Glutamatergic neuron (in vitro differentiated cells): ENCODE data around the gene ARHGAP1. TPM values are rescaled to one million over a fixed set of nuclear protein-coding genes. Genes with fewer than 3 reads are reported as not detected.

ENCODE experiments used
- DNase-seq: peaks from one replicate; pipeline ENCODE4 v3.0.0; 2022
- H3K27ac Mint-ChIP-seq: one replicate; pipeline ENCODE4 v1.8.0; 2020; ENCODE audit warnings: mild to moderate bottlenecking, mixed read lengths, inconsistent platforms; ENCODE audit not compliant: unreplicated experiment
- H3K27me3 Mint-ChIP-seq: one replicate; pipeline ENCODE4 v1.8.0; 2020; ENCODE audit warnings: mild to moderate bottlenecking, moderate library complexity, mixed read lengths, inconsistent platforms; ENCODE audit not compliant: unreplicated experiment
- H3K36me3 Mint-ChIP-seq: one replicate; pipeline ENCODE4 v1.8.0; 2020; ENCODE audit warnings: mild to moderate bottlenecking, mixed read lengths, inconsistent platforms; ENCODE audit not compliant: unreplicated experiment
- H3K4me1 Mint-ChIP-seq: one replicate; pipeline ENCODE4 v1.8.0; 2020; ENCODE audit warnings: mild to moderate bottlenecking, low read depth, mixed read lengths, inconsistent platforms; ENCODE audit not compliant: unreplicated experiment
- H3K4me3 Mint-ChIP-seq: one replicate; pipeline ENCODE4 v1.8.0; 2020; ENCODE audit warnings: mild to moderate bottlenecking, mixed read lengths, inconsistent platforms; ENCODE audit not compliant: unreplicated experiment
- H3K9me3 Mint-ChIP-seq: one replicate; pipeline ENCODE4 v1.8.0; 2020; ENCODE audit warnings: mild to moderate bottlenecking, moderate library complexity, mixed read lengths, inconsistent platforms; ENCODE audit not compliant: unreplicated experiment
- CTCF ChIP-seq: fragments of 200-600 bp; sonication (generic); IDR thresholded peaks from one replicate; pipeline ENCODE4 v1.5.0; 2021; ENCODE audit not compliant: partially characterized antibody, unreplicated experiment
- total RNA-seq: library from RNA; stranded (reverse); fragmentation: NEBNext Ultra II Directional; extraction: Animal tissue kit (Norgen Biotek cat#: 25700); gene quantifications from one replicate; pipeline ENCODE4 v1.2.1, GENCODE V29; 2021; ENCODE audit not compliant: unreplicated experiment

ARHGAP1 gene
- total RNA-seq, 1 donor from 2014 or later: 38.4 TPM

- Mint-ChIP-seq H3K4me3 (no peak overlapping the region), H3K27me3 (peaks cover 5% of the 10 kb centered on the region), H3K4me1 (no peaks in the 10 kb centered on the region), H3K27ac (no peak overlapping the region), H3K9me3 (peaks cover 2% of the 10 kb centered on the region), H3K36me3 (peaks cover 13% of the 10 kb centered on the region)
- no peak for TF ChIP-seq CTCF
- DNase-seq: no peak
Observed at GRCh38 chr11:46743693-46744339, 43.4 kb upstream of the ARHGAP1 start.

DNA sequence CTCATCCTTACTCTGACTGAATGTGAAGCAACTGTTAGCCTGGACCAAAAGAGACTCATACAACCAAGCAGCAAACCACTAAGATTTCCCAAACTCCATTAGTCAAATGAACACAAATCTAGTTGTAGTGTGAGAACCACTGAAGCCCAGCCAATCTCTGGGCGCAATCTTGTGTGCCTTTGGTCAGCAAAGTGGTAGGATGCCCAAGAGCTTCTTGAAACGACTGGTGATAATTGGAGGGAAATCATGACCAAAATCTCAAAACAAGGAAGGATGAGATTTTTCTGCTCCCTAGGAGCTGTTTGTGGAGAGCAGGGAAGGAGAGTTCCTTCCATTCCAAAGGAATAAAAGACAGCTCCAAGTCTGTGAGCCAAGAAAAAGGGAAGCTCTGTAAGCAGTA, 42.6 kb upstream of the ARHGAP1 start:
- Mint-ChIP-seq H3K27me3 (peaks cover 5% of the 10 kb centered on the region), H3K9me3 (peaks cover 4% of the 10 kb centered on the region), H3K4me3 (no peak overlapping the region), H3K4me1 (no peaks in the 10 kb centered on the region), H3K27ac (no peak overlapping the region), H3K36me3 (peaks cover 11% of the 10 kb centered on the region)
- DNase-seq: no peak
- TF ChIP-seq CTCF: no peak

GRCh38 chr11:46741600-46742484, 41.4 kb upstream of the ARHGAP1 start:
- Mint-ChIP-seq H3K27me3 (peaks cover 5% of the 10 kb centered on the region), H3K4me3 (no peak overlapping the region), H3K4me1 (no peaks in the 10 kb centered on the region), H3K36me3 (peaks cover 9% of the 10 kb centered on the region), H3K9me3 (peaks cover 3% of the 10 kb centered on the region), H3K27ac (no peak overlapping the region)
- no peak for TF ChIP-seq CTCF
- DNase-seq: no peak

DNA sequence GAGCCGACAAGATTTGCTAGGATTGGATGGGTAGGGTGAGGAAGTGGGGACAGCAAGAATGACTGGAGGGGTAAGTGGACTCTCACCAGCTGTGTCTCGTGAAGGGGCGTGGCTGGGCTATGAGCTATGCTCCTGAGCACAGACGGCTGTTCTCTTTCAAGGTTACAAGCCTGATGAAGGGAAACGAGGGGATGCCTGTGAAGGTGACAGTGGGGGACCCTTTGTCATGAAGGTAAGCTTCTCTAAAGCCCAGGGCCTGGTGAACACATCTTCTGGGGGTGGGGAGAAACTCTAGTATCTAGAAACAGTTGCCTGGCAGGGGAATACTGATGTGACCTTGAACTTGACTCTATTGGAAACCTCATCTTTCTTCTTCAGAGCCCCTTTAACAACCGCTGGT, 38.5 kb upstream of the ARHGAP1 start:
- H3K9me3 Mint-ChIP-seq: peaks cover 3% of the 10 kb centered on the region
- H3K4me1 Mint-ChIP-seq: no peaks in the 10 kb centered on the region
- H3K27ac Mint-ChIP-seq: no peak overlapping the region
- no peak for DNase-seq
- no peak overlapping the region for H3K4me3 Mint-ChIP-seq
- peaks cover 5% of the 10 kb centered on the region for H3K27me3 Mint-ChIP-seq
- no peak for TF ChIP-seq CTCF
- peaks cover 9% of the 10 kb centered on the region for H3K36me3 Mint-ChIP-seq

- no peak for TF ChIP-seq CTCF
- Mint-ChIP-seq H3K4me3 (no peak overlapping the region), H3K27ac (no peak overlapping the region), H3K4me1 (no peaks in the 10 kb centered on the region), H3K36me3 (peaks cover 9% of the 10 kb centered on the region), H3K27me3 (peaks cover 5% of the 10 kb centered on the region), H3K9me3 (peaks cover 3% of the 10 kb centered on the region)
- DNase-seq: no peak
Observed at GRCh38 chr11:46737699-46738098, 37.3 kb upstream of the ARHGAP1 start.
